Measurements from ENCODE around the gene ATG13.
"Not testable (repeated sequence)": the region's sequence is repeated elsewhere in the genome, so short reads cannot be mapped to it uniquely, and the experiment has no call there.

Gene ATG13

GRCh38 chr11:46697723-46698122 lies 80.4 kb downstream of the ATG13 start:
- DNase-seq (ENCODE audit: low spot score) = no peak

- no peak for DNase-seq (ENCODE audit: low spot score)
Observed at GRCh38 chr11:46698597-46698996, 81.2 kb downstream of the ATG13 start.

- DNase-seq (ENCODE audit: low spot score) = peak; percentile 97
Observed at GRCh38 chr11:46700241-46701077, 83.1 kb downstream of the ATG13 start, which contains the start of the genes ARHGAP1 and ZNF408. ARHGAP1 (minus strand) TSS chr11:46700619; CDS start chr11:46696107, 4,512 bp downstream. ZNF408 (plus strand) TSS chr11:46701031; CDS start chr11:46701048, 17 bp downstream.

GRCh38 chr11:46701078-46701654 lies 83.8 kb downstream of the ATG13 start:
- DNase-seq (ENCODE audit: low spot score) = no peak

GRCh38 chr11:46705070-46705688 lies 87.8 kb downstream of the ATG13 start:
- no peak for DNase-seq (ENCODE audit: low spot score)

GRCh38 chr11:46706886-46707285 lies 89.5 kb downstream of the ATG13 start:
- no peak for DNase-seq (ENCODE audit: low spot score)

- DNase-seq (ENCODE audit: low spot score) = not testable (repeated sequence)
Observed at GRCh38 chr11:46709351-46709750, 92.0 kb downstream of the ATG13 start.

GRCh38 chr11:46710821-46711269 lies 93.5 kb downstream of the ATG13 start:
- no peak for DNase-seq (ENCODE audit: low spot score)

GRCh38 chr11:46711303-46711702 lies 94.0 kb downstream of the ATG13 start:
- DNase-seq (ENCODE audit: low spot score) = no peak

- no peak for DNase-seq (ENCODE audit: low spot score)
Observed at GRCh38 chr11:46712874-46713576, 95.7 kb downstream of the ATG13 start.

- not testable (repeated sequence) for DNase-seq (ENCODE audit: low spot score)
Observed at GRCh38 chr11:46717825-46718154, 100.4 kb downstream of the ATG13 start.

GRCh38 chr11:46718155-46719019 lies 101.0 kb downstream of the ATG13 start:
- no peak for DNase-seq (ENCODE audit: low spot score)

GRCh38 chr11:46719048-46719542 lies 101.7 kb downstream of the ATG13 start, which contains the start of gene F2:
F2 (plus strand) TSS chr11:46719213; CDS start chr11:46719236, 23 bp downstream.
- no peak for DNase-seq (ENCODE audit: low spot score)

GRCh38 chr11:46719543-46720218 lies 102.3 kb downstream of the ATG13 start:
- DNase-seq (ENCODE audit: low spot score) = no peak

- no peak for DNase-seq (ENCODE audit: low spot score)
Observed at GRCh38 chr11:46721286-46721685, 103.9 kb downstream of the ATG13 start.

- DNase-seq (ENCODE audit: low spot score) = no peak
Observed at GRCh38 chr11:46722566-46723358, 105.4 kb downstream of the ATG13 start.

GRCh38 chr11:46723359-46723680 lies 106.0 kb downstream of the ATG13 start:
- DNase-seq (ENCODE audit: low spot score) = no peak

GRCh38 chr11:46724088-46724487 lies 106.7 kb downstream of the ATG13 start:
- no peak for DNase-seq (ENCODE audit: low spot score)
